ENCODE results near the gene POP5. TPM values are rescaled to one million over a fixed set of nuclear protein-coding genes. Genes with fewer than 3 reads are reported as not detected.

The POP5 gene
- total RNA-seq, 2 experiments from 2014 or later = 37.6 to 38.8 TPM

- Mint-ChIP-seq H3K27ac (no peak overlapping the region), H3K27me3 (peaks cover 17% of the 10 kb centered on the region), H3K4me1 (no peaks in the 10 kb centered on the region), H3K4me3 (no peak overlapping the region), H3K9me3 (no peaks in the 10 kb centered on the region), H3K36me3 (ENCODE audit: low read depth) (no peaks in the 10 kb centered on the region)
- no peak for DNase-seq
- CTCF ChIA-PET = interaction anchor here (1.1 kb wide), 1 partner anchor 16 kb away, joined by 3 read pairs; no protein-coding TSS in a partner anchor
- POLR2A ChIA-PET = no interaction called here
These were observed 18.7 kb upstream of the POP5 start for GRCh38 chr12:120599672-120600552.

GRCh38 chr12:120598674-120599463 is 17.7 kb upstream of the POP5 start:
- DNase-seq = no peak
- no peaks in the 10 kb centered on the region for H3K9me3 Mint-ChIP-seq
- H3K4me3 Mint-ChIP-seq = no peak overlapping the region
- no peak overlapping the region for H3K27ac Mint-ChIP-seq
- CTCF ChIA-PET = interaction anchor here (1.1 kb wide), 1 partner anchor 15 kb away, joined by 3 read pairs; no protein-coding TSS in a partner anchor
- POLR2A ChIA-PET = no interaction called here
- no peaks in the 10 kb centered on the region for H3K4me1 Mint-ChIP-seq
- H3K36me3 Mint-ChIP-seq (ENCODE audit: low read depth) = no peaks in the 10 kb centered on the region
- peaks cover 17% of the 10 kb centered on the region for H3K27me3 Mint-ChIP-seq

GRCh38 chr12:120597861-120598260 is 16.7 kb upstream of the POP5 start:
- no peak for DNase-seq
- H3K36me3 Mint-ChIP-seq (ENCODE audit: low read depth) = no peaks in the 10 kb centered on the region
- no peak overlapping the region for H3K4me3 Mint-ChIP-seq
- ChIA-PET POLR2A (no interaction called here), CTCF (interaction anchor here (1.1 kb wide), 1 partner anchor 51 kb away, joined by 3 read pairs; no protein-coding TSS in a partner anchor)
- no peak overlapping the region for H3K27ac Mint-ChIP-seq
- peaks cover 17% of the 10 kb centered on the region for H3K27me3 Mint-ChIP-seq
- no peaks in the 10 kb centered on the region for H3K4me1 Mint-ChIP-seq
- H3K9me3 Mint-ChIP-seq = no peaks in the 10 kb centered on the region

GRCh38 chr12:120596901-120597300 is 15.7 kb upstream of the POP5 start:
- CTCF ChIA-PET = interaction anchor here (0.6 kb wide), 1 partner anchor 29 kb away, joined by 3 read pairs; no protein-coding TSS in a partner anchor
- H3K36me3 Mint-ChIP-seq (ENCODE audit: low read depth) = no peaks in the 10 kb centered on the region
- no peaks in the 10 kb centered on the region for H3K9me3 Mint-ChIP-seq
- no peak overlapping the region for H3K4me3 Mint-ChIP-seq
- no peak for DNase-seq
- peaks cover 13% of the 10 kb centered on the region for H3K27me3 Mint-ChIP-seq
- H3K27ac Mint-ChIP-seq = no peak overlapping the region
- POLR2A ChIA-PET = no interaction called here
- H3K4me1 Mint-ChIP-seq = no peaks in the 10 kb centered on the region

GRCh38 chr12:120592121-120593049 is 11.2 kb upstream of the POP5 start:
- Mint-ChIP-seq H3K27me3 (peaks cover 3% of the 10 kb centered on the region), H3K27ac (no peak overlapping the region), H3K36me3 (ENCODE audit: low read depth) (no peaks in the 10 kb centered on the region), H3K4me3 (no peak overlapping the region), H3K4me1 (no peaks in the 10 kb centered on the region), H3K9me3 (no peaks in the 10 kb centered on the region)
- ChIA-PET POLR2A (interaction anchor here (1.1 kb wide), 1 partner anchor 11 kb away, joined by 4 read pairs; the partner anchor contains the start of gene POP5), CTCF (no interaction called here)
- DNase-seq = no peak

- ChIA-PET CTCF (no interaction called here), POLR2A (no interaction called here)
- Mint-ChIP-seq H3K9me3 (no peaks in the 10 kb centered on the region), H3K27ac (no peak overlapping the region), H3K4me3 (no peak overlapping the region), H3K27me3 (peaks cover 8% of the 10 kb centered on the region), H3K36me3 (ENCODE audit: low read depth) (no peaks in the 10 kb centered on the region), H3K4me1 (no peaks in the 10 kb centered on the region)
- no peak for DNase-seq
These were observed 9.7 kb upstream of the POP5 start for GRCh38 chr12:120590741-120591407.

- ChIA-PET POLR2A (no interaction called here), CTCF (interaction anchor here (0.9 to 1.3 kb wide), 2 partner anchors 8 to 382 kb away, joined by 3 to 4 read pairs; partner anchors contain the start of gene POP5)
- Mint-ChIP-seq H3K36me3 (ENCODE audit: low read depth) (no peaks in the 10 kb centered on the region), H3K27ac (no peak overlapping the region), H3K27me3 (peaks cover 11% of the 10 kb centered on the region), H3K4me3 (no peak overlapping the region), H3K9me3 (no peaks in the 10 kb centered on the region), H3K4me1 (peaks cover 1% of the 10 kb centered on the region)
- no peak for DNase-seq
These were observed 8.0 kb upstream of the POP5 start for GRCh38 chr12:120588948-120589930.

GRCh38 chr12:120588371-120588770 is 7.2 kb upstream of the POP5 start:
- Mint-ChIP-seq H3K36me3 (ENCODE audit: low read depth) (no peaks in the 10 kb centered on the region), H3K27me3 (peaks cover 17% of the 10 kb centered on the region), H3K27ac (no peak overlapping the region), H3K9me3 (no peaks in the 10 kb centered on the region), H3K4me3 (no peak overlapping the region), H3K4me1 (peaks cover 8% of the 10 kb centered on the region)
- CTCF ChIA-PET = interaction anchor here (0.7 to 1.3 kb wide), 2 partner anchors 383 to 725 kb away, joined by 3 read pairs; no protein-coding TSS in a partner anchor
- POLR2A ChIA-PET = no interaction called here
- no peak for DNase-seq

GRCh38 chr12:120586860-120587259 is 5.7 kb upstream of the POP5 start:
- Mint-ChIP-seq H3K27me3 (peaks cover 17% of the 10 kb centered on the region), H3K36me3 (ENCODE audit: low read depth) (no peaks in the 10 kb centered on the region), H3K4me1 (peaks cover 18% of the 10 kb centered on the region), H3K27ac (no peak overlapping the region), H3K4me3 (no peak overlapping the region), H3K9me3 (no peaks in the 10 kb centered on the region)
- DNase-seq = no peak
- ChIA-PET CTCF (interaction anchor here (0.6 to 0.8 kb wide), 3 partner anchors 60 to 385 kb away, joined by 3 read pairs; no protein-coding TSS in a partner anchor), POLR2A (no interaction called here)

GRCh38 chr12:120586206-120586605 is 5.0 kb upstream of the POP5 start:
- ChIA-PET CTCF (interaction anchor here (0.8 kb wide), 2 partner anchors 60 to 386 kb away, joined by 3 read pairs; no protein-coding TSS in a partner anchor), POLR2A (no interaction called here)
- Mint-ChIP-seq H3K27me3 (peaks cover 17% of the 10 kb centered on the region), H3K36me3 (ENCODE audit: low read depth) (peaks cover under 1% of the 10 kb centered on the region), H3K9me3 (no peaks in the 10 kb centered on the region), H3K4me3 (no peak overlapping the region), H3K4me1 (peaks cover 24% of the 10 kb centered on the region), H3K27ac (no peak overlapping the region)
- no peak for DNase-seq
